GM18520 (cell line): ENCODE results near the gene IFNL2.
"Not testable (repeated sequence)": the region's sequence is repeated elsewhere in the genome, so short reads cannot be mapped to it uniquely, and the experiment has no call there.

Source experiments
- ATAC-seq: cut with Tn5 transposase; IDR thresholded peaks from one replicate; pipeline ENCODE4 v1.9.1; 2021; ENCODE audit not compliant: unreplicated experiment

IFNL2 gene

GRCh38 chr19:39252458-39252857 is 15.7 kb upstream of the IFNL2 start:
- ATAC-seq, result no peak

DNA sequence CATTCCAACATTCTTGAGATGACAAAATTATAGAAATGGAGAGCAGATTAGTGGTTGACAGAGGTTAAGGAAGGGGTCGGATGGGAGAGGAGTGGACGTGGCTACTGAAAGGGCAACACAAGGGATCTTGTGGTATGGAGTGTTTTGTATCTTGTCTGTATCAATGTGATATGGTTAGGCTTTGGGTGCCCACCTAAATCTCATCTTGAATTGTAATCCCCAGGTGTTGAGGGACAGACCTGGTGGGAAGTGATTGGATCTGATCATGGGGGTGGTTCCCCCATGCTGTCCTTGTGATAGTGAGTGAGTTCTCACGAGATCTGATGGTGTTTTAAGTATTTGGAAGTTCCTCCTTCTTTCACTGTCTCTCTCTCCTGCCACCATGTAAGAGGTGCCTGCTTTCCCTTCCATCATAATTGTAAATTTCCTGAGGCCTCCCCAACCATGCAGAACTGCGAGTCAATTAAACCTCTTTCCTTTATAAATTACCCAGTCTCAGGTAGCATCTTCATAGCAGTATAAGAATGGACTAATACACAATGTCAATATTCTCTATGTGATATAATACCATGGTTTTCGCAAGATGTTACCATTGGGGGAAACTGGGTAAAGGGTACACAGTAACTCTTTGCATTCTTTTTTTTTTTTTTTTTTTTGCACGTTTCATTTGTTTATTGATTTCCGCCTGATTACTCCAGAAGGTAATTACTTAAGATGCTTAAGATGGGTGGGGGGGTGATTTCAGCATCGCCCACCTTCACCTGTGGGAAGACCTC is 14.6 kb upstream of the IFNL2 start:
- no peak for ATAC-seq

DNA sequence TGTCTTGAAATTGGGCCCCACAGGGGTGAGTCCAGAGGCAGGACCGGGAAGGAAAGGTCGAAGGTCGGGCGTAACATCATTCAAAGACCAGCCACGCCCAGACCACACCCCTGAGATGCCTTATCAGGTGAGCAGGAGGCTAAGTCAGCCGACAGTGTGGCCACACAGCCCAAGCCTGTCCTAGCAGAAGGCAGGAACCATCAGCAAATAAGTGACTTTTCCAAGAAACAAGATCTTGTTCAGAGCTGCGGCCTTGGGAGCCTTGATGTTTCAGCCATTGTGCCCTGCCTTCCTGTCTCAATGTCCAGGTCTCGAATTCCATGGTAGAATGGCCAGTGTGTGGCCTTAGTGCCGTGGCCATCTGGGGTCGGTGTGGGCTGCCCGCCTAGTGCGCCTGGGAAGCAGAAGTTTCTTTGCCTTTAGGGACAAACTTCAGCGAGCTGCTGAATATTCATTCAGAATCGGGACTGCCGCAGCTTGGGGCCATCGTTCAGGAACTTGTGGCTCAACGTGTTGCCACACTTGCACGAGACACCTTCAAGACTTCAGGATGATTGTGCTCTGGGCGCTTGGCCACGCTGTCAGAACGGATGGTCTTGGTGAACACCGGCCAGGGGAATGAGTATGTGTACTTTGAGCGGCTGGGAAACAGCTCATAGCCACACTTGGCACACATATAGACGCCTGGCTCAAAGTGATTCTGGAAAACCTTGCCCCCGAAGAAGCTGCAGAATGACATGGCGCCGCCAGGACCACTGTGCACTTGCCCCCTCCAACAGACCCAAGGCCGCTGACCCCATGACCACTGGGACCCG is 13.5 kb upstream of the IFNL2 start:
- no peak for ATAC-seq

DNA sequence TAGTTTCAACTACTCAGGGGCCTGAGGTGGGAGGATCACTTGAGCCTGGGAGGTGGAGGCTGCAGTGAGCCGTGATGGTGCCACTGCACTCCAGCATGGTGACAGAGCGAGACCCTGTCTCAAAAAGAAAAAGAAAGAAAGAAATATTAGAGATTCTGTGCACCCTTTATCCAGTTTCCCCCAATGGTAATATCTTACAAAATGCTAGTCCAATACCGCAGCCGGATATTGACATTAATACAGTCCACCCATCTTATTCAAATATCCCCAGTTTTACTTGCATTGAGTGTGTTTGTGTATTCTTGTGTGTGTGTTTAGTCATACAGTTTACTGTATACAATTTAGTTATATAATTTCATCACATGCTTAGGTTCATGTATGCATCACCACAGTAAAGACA is 11.0 kb upstream of the IFNL2 start:
- ATAC-seq, result no peak

- no peak for ATAC-seq
Measured at GRCh38 chr19:39261704-39262103, 6.5 kb upstream of the IFNL2 start.

DNA sequence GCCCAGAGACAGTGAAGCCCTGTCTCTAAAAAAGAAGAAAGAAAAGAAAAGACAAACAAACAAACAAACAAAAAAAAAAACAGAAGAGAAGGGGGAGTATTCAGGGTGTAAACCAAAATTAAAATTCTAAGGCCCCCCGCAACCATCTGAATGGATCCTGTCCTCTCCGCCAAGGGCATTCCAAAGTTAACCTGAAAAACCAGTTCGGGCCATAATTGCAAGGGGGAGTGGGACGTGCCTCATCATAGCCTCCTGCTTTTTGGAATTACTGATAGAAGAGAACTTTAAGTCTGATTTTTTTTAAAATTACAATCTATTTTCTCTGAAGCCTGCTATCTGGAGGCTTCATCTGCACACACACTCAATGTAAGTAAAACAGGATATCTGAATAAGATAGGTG is 5.7 kb upstream of the IFNL2 start:
- ATAC-seq, result no peak

GRCh38 chr19:39263912-39264305 is 4.3 kb upstream of the IFNL2 start:
- no peak for ATAC-seq

GRCh38 chr19:39264306-39265290 is 3.6 kb upstream of the IFNL2 start:
- no peak for ATAC-seq

- no peak for ATAC-seq
Measured at GRCh38 chr19:39265321-39265916, 2.8 kb upstream of the IFNL2 start.

DNA sequence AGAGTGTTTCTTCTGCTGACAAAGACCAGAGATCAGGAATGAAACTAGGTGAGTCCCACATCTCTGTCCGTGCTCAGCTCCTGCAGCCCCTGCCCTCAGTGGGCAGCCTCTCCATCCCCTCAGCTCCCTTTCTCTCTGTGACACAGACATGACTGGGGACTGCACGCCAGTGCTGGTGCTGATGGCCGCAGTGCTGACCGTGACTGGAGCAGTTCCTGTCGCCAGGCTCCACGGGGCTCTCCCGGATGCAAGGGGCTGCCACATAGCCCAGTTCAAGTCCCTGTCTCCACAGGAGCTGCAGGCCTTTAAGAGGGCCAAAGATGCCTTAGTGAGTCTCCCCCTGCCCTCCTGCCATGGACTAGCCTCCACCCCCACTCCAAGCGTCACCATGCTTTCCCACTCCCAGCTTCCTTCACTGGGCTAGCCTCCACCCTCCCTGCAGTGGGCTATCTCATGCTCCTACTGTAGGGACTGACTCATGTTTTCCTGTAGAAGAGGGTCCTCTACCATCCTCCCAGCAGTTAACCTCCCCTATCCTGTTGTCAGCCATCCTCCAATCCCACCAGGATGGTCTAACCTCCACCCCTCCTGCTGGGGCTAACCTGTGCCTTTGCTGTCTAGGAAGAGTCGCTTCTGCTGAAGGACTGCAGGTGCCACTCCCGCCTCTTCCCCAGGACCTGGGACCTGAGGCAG is 481 bp downstream of the IFNL2 start:
- not testable (repeated sequence) for ATAC-seq

GRCh38 chr19:39269369-39269768 is 1.2 kb downstream of the IFNL2 start:
- ATAC-seq, result not testable (repeated sequence)

GRCh38 chr19:39270036-39270871 is 2.1 kb downstream of the IFNL2 start:
- ATAC-seq, result no peak

GRCh38 chr19:39273859-39274258 is 5.7 kb downstream of the IFNL2 start:
- not testable (repeated sequence) for ATAC-seq

GRCh38 chr19:39275578-39275977 is 7.4 kb downstream of the IFNL2 start:
- ATAC-seq, result no peak

DNA sequence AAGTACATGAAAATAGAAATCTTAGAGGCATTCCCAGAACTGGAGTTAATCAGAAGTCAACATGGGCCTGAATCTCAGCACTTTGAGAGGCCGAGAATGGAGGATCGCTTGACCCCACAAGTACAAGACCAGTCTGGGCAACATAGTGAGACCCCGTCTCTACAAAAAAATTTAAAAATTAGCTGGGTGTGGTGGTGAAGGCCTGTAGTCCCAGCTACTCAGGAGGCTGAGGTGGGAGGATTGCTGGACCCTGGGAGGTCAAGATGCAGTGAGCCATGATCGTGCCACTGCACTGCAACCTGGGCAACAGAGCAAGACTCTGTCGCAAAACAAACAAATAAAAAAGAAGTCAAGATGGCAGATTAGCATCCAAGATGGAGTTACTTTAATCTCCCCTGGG is 8.5 kb downstream of the IFNL2 start:
- no peak for ATAC-seq

DNA sequence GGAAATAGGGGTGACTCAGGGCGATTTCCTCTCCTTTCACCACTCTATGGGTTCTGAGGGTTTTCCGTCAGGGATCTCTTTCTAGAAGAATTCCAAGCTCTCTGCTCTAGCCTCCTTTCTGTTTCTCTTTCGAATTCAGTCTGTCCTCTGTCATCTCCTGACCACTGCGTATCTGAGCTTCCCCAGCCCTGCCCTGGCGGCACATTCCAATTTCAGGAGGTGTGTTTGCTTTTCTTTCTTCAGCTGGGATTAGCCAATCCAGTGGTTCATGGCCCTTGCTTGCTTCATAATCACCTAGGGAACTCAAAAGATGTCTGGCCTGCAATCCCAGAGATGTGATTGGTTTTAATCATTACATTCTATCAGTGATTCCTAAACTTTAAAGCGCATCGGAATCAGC is 9.4 kb downstream of the IFNL2 start:
- ATAC-seq, result no peak

GRCh38 chr19:39282021-39282420 is 13.8 kb downstream of the IFNL2 start:
- no peak for ATAC-seq

DNA sequence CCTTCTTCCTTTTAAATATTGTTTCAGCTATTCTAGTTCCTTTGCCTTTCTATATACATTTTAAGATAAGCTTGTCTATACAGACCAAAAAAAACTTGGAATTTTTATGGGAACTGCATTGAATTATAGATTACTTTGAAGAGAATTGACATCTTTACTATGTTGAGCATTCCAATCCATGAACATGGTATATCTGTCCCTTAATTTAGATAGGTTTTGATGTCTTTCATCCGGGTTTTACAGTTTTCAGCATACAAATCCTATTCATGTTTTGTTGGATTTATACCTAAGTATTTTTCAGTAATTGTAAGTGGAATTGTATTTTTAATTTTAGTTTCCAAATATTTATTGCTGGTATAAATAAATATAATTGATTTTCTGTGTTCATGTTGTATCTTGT is 15.8 kb downstream of the IFNL2 start:
- ATAC-seq, result no peak

GRCh38 chr19:39293394-39293793 is 25.2 kb downstream of the IFNL2 start:
- no peak for ATAC-seq
